ENCODE data around the gene OVOL1. TPM values are rescaled to one million over a fixed set of nuclear protein-coding genes. Genes with fewer than 3 reads are reported as not detected.

Gene OVOL1
- total RNA-seq, 1 experiment from 2014 or later, result 17.1 TPM

- POLR2A ChIA-PET (ENCODE audit: unreplicated experiment), result no interaction called here
- Histone ChIP-seq H3K4me1 (ENCODE audit: insufficient read depth, low read length) (peaks cover 71% of the 10 kb centered on the region), H3K9me3 (ENCODE audit: low read length) (no peaks in the 10 kb centered on the region), H2AFZ (ENCODE audit: low read length) (no peak overlapping the region), H3K27ac (ENCODE audit: low read length) (no peak overlapping the region), H3K4me3 (ENCODE audit: low read length) (peak overlapping the region; percentile 92), H3K4me2 (ENCODE audit: low read length) (peak overlapping the region; percentile 99), H3K9me2 (replicated peaks; ENCODE audit: low read length) (no peaks in the 10 kb centered on the region), H4K20me1 (ENCODE audit: low read length) (peaks cover 29% of the 10 kb centered on the region; the same call in 1 of the 2 replicates), H3K27me3 (ENCODE audit: low read length) (no peaks in the 10 kb centered on the region; the same call in 1 of the 2 replicates), H3K79me2 (ENCODE audit: low read length) (peaks cover 48% of the 10 kb centered on the region), H3F3A (ENCODE audit: low read length, unreplicated experiment) (no peaks in the 10 kb centered on the region), H3K9ac (ENCODE audit: low read length) (no peak overlapping the region), H3K36me3 (ENCODE audit: low read depth, low read length) (peaks cover 5% of the 10 kb centered on the region; the same call in 1 of the 2 replicates)
- intact Hi-C loops (cut with micrococcal nuclease), result no loop called here
- DNase-seq (no peak), ATAC-seq (no peak)
- no TSS peak for BruUV-seq (replicated peaks)
- CTCF ChIA-PET, result interaction anchor here (0.5 to 0.9 kb wide), 3 partner anchors 10 to 27 kb away, joined by 4 to 5 read pairs (median 4); no protein-coding TSS in a partner anchor
- TF ChIP-seq EZH2phosphoT487 (IDR thresholded peaks at IDR 0.05; ENCODE audit: borderline replicate concordance, low read length), result no peak
- TF ChIP-seq EZH2 (IDR thresholded peaks at IDR 0.05; ENCODE audit: low read length, unreplicated experiment), result no peak
- no peak for TF ChIP-seq CTCF (conservative IDR thresholded peaks at IDR 0.05; ENCODE audit: low read depth, low read length)
Observed at GRCh38 chr11:65789230-65790103, 2.6 kb downstream of the OVOL1 start.

- intact Hi-C loops (cut with micrococcal nuclease), result no loop called here
- DNase-seq, result no peak
- Histone ChIP-seq H4K20me1 (ENCODE audit: low read length) (peaks cover 29% of the 10 kb centered on the region; the same call in 1 of the 2 replicates), H3K36me3 (ENCODE audit: low read depth, low read length) (peaks cover 10% of the 10 kb centered on the region; the same call in 1 of the 2 replicates), H3K9me2 (replicated peaks; ENCODE audit: low read length) (no peaks in the 10 kb centered on the region), H2AFZ (ENCODE audit: low read length) (no peak overlapping the region), H3K4me3 (ENCODE audit: low read length) (no peak overlapping the region), H3F3A (ENCODE audit: low read length, unreplicated experiment) (no peaks in the 10 kb centered on the region), H3K4me1 (ENCODE audit: insufficient read depth, low read length) (peaks cover 71% of the 10 kb centered on the region), H3K9ac (ENCODE audit: low read length) (no peak overlapping the region), H3K4me2 (ENCODE audit: low read length) (peak overlapping the region; percentile 27), H3K9me3 (ENCODE audit: low read length) (no peaks in the 10 kb centered on the region), H3K27ac (ENCODE audit: low read length) (no peak overlapping the region), H3K79me2 (ENCODE audit: low read length) (peaks cover 48% of the 10 kb centered on the region), H3K27me3 (ENCODE audit: low read length) (no peaks in the 10 kb centered on the region; the same call in 1 of the 2 replicates)
- CTCF ChIA-PET, result interaction anchor here (0.5 to 3.2 kb wide), 3 partner anchors 10 to 26 kb away, joined by 4 to 17 read pairs (median 4); partner anchors contain the start of gene AP5B1
- POLR2A ChIA-PET (ENCODE audit: unreplicated experiment), result no interaction called here
- no peak for ATAC-seq
- BruUV-seq (replicated peaks), result no TSS peak
- TF ChIP-seq EZH2phosphoT487 (IDR thresholded peaks at IDR 0.05; ENCODE audit: borderline replicate concordance, low read length), result no peak
- TF ChIP-seq EZH2 (IDR thresholded peaks at IDR 0.05; ENCODE audit: low read length, unreplicated experiment), result no peak
- no peak for TF ChIP-seq CTCF (conservative IDR thresholded peaks at IDR 0.05; ENCODE audit: low read depth, low read length)
Observed at GRCh38 chr11:65790104-65790901, 3.4 kb downstream of the OVOL1 start.

Measured in PC-3 (cell line).